Colonic mucosa (tissue), 4 donors: ENCODE measurements around the gene CCSER2. TPM values are rescaled to one million over a fixed set of nuclear protein-coding genes. Genes with fewer than 3 reads are reported as not detected.
"Not testable (repeated sequence)": the region's sequence is repeated elsewhere in the genome, so short reads cannot be mapped to it uniquely, and the experiment has no call there.

Experiments used
- DNase-seq: peaks from one replicate; pipeline ENCODE4 v3.0.0-alpha.2; 2020
- H3K27ac ChIP-seq: fragments of 200-600 bp; one replicate; pipeline ENCODE4 v1.8.0; 2021
- H3K27me3 ChIP-seq: fragments of 200-600 bp; one replicate; pipeline ENCODE4 v1.8.0; 2021
- H3K36me3 ChIP-seq: fragments of 200-600 bp; one replicate; pipeline ENCODE4 v1.8.0; 2021
- H3K4me1 ChIP-seq: fragments of 200-600 bp; one replicate; pipeline ENCODE4 v1.8.0; 2021; ENCODE audit warnings: mild to moderate bottlenecking
- H3K4me3 ChIP-seq: fragments of 200-600 bp; one replicate; pipeline ENCODE4 v1.8.0; 2021
- H3K9ac ChIP-seq, 2 donors: one replicate each; pipeline ENCODE4 v1.7.0; 2013; ENCODE audit warnings: control low read depth in 2 of 2, low read depth in 2 of 2, low read length in 2 of 2
- H3K9me3 ChIP-seq: fragments of 200-600 bp; one replicate; pipeline ENCODE4 v1.8.0; 2021
- CTCF ChIP-seq: fragments of 200-600 bp; IDR thresholded peaks from one replicate; pipeline ENCODE4 v1.8.0; 2022; ENCODE audit warnings: antibody characterized with exemption, mild to moderate bottlenecking
- intact Hi-C: fragments of 100-400 bp; cut with DNase I; formaldehyde crosslinking; loops from one replicate; pipeline ENCODE4 v1.14.1; 2022
- total RNA-seq, 2 donors: library from RNA; stranded (reverse); fragmentation: NEBNext Ultra II Directional in 1 of 2; extraction: Animal tissue kit (Norgen Biotek cat#: 25700) in 1 of 2; gene quantifications; one replicate each; pipeline ENCODE4 v1.2.1, GENCODE V29; 2021
- donor health status: healthy.
- donor health status: DM: no; HTN: no; CAD: no.
- donor health status: DM: no; HTN: no; CAD: no.

The CCSER2 gene
- total RNA-seq, 2 donors from 2014 or later = 33.7 to 64.5 TPM

DNA sequence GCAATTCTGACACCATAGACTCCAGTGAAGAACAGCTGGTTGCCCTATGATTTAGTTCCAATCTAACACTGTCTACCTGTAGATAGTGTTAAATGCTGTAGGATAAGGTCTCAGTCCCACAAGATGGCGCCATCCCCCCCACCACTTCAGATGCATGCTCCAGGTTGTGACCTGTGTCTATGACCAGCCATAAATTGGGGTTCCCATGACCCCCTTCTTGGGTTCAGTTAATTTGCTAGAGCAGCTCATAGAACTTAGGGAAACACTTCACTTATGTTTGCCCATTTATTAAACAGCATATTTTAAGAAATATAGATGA, 13.1 kb downstream of the CCSER2 start:
- intact Hi-C loops = no loop called here
- Histone ChIP-seq H3K27me3 (no peaks in the 10 kb centered on the region), H3K4me3 (no peak overlapping the region), H3K36me3 (no peaks in the 10 kb centered on the region), H3K4me1 (no peaks in the 10 kb centered on the region), H3K9ac (no peak overlapping the region), H3K9me3 (no peaks in the 10 kb centered on the region), H3K27ac (no peak overlapping the region)
- no peak for TF ChIP-seq CTCF
- no peak for DNase-seq

DNA sequence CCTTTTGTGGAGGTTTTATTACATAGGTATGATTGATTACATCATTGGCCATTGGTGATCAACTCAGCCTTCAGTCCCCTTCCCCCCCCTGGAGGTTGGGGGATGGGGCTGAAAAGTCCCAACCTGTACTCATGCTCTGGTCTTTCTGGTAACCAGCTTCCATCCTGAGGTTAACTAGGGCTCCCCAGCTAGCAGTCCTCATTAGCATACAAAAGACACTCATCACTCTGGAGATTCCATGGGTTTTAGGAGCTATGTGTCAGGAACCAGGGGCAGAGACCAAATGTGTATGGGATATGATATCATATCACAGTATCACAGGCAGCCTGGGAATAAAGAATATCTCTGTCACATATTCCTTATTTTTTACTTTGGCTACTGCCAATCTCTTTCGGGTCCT, 13.6 kb downstream of the CCSER2 start:
- H3K9ac ChIP-seq = no peak overlapping the region
- no peaks in the 10 kb centered on the region for H3K4me1 ChIP-seq
- no peak for TF ChIP-seq CTCF
- no peaks in the 10 kb centered on the region for H3K27me3 ChIP-seq
- no peak overlapping the region for H3K27ac ChIP-seq
- H3K36me3 ChIP-seq = no peaks in the 10 kb centered on the region
- no peak overlapping the region for H3K4me3 ChIP-seq
- DNase-seq = no peak
- intact Hi-C loops = no loop called here
- H3K9me3 ChIP-seq = no peaks in the 10 kb centered on the region

DNA sequence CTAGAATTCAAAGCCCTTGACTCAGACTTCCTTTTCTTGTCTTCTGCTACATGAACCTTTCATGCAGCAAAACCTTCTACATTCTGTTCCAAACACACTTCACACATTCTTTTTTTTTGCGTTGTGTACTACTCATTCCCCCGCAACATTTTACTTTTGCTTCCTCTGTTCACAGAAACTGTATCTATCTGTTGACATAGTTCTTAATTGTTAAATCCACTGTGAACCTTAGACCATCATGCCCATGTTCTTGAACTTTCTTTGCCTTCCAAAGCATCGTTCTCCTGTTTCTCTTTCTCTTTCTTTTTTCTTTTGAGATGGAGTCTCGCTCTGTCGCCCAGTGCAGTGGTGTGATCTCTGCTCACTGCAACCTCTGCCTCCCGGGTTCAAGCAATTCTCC, 14.2 kb downstream of the CCSER2 start:
- no peak overlapping the region for H3K4me3 ChIP-seq
- no peaks in the 10 kb centered on the region for H3K4me1 ChIP-seq
- no peak for TF ChIP-seq CTCF
- no peak overlapping the region for H3K27ac ChIP-seq
- no peaks in the 10 kb centered on the region for H3K27me3 ChIP-seq
- no peak for DNase-seq
- no peak overlapping the region for H3K9ac ChIP-seq
- intact Hi-C loops = no loop called here
- no peaks in the 10 kb centered on the region for H3K36me3 ChIP-seq
- no peaks in the 10 kb centered on the region for H3K9me3 ChIP-seq

GRCh38 chr10:84343831-84344230, 15.4 kb downstream of the CCSER2 start:
- H3K36me3 ChIP-seq = no peaks in the 10 kb centered on the region
- intact Hi-C loops = no loop called here
- H3K27me3 ChIP-seq = no peaks in the 10 kb centered on the region
- no peaks in the 10 kb centered on the region for H3K9me3 ChIP-seq
- H3K4me3 ChIP-seq = no peak overlapping the region
- no peaks in the 10 kb centered on the region for H3K4me1 ChIP-seq
- TF ChIP-seq CTCF = no peak
- H3K27ac ChIP-seq = no peak overlapping the region
- DNase-seq = no peak
- H3K9ac ChIP-seq = no peak overlapping the region

GRCh38 chr10:84344526-84344925, 16.1 kb downstream of the CCSER2 start:
- Histone ChIP-seq H3K4me3 (no peak overlapping the region), H3K9me3 (no peaks in the 10 kb centered on the region), H3K36me3 (no peaks in the 10 kb centered on the region), H3K27me3 (no peaks in the 10 kb centered on the region), H3K4me1 (no peaks in the 10 kb centered on the region), H3K27ac (no peak overlapping the region), H3K9ac (no peak overlapping the region)
- intact Hi-C loops = no loop called here
- TF ChIP-seq CTCF = no peak
- DNase-seq = no peak

DNA sequence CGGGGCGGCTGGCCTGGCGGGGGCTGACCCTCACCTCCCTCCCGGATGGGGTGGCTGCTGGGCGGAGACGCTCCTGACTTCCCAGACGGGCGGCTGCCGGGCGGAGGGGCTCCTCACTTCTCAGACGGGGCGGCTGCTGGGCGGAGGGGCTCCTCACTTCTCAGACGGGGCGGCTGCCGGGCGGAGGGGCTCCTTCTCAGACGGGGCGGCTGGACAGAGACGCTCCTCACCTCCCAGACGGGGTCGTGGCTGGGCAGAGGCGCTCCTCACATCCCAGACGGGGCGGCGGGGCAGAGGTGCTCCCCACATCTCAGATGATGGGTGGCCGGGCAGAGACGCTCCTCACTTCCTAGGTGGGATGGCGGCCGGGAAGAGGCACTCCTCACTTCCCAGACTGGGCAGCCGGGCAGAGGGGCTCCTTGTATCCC, 19.2 kb downstream of the CCSER2 start:
- DNase-seq, H3K4me1 ChIP-seq, H3K27me3 ChIP-seq, H3K9me3 ChIP-seq, H3K9ac ChIP-seq, H3K27ac ChIP-seq, H3K36me3 ChIP-seq, intact Hi-C loops, H3K4me3 ChIP-seq: not testable (repeated sequence)
